ENCODE results near the gene MYBPC3. TPM values are rescaled to one million over a fixed set of nuclear protein-coding genes. Genes with fewer than 3 reads are reported as not detected.

MYBPC3 gene
- polyA plus RNA-seq, 1 experiment: not detected

- H3K36me3 ChIP-seq (ENCODE audit: control insufficient read depth, insufficient read depth, low read length): peaks cover 15% of the 10 kb centered on the region
- ChIA-PET POLR2A (no interaction called here), CTCF (interaction anchor here (1.1 to 1.5 kb wide), 3 partner anchors 15 to 49 kb away, joined by 4 to 5 read pairs (median 4); no protein-coding TSS in a partner anchor)
- no peak for DNase-seq (ENCODE audit: low read depth)
- H3K4me3 ChIP-seq (ENCODE audit: low read depth, low read length): no peak overlapping the region
- no peak for TF ChIP-seq CTCF (IDR thresholded peaks at IDR 0.05; ENCODE audit: insufficient read depth, low read depth, low read length)
- H3K27me3 ChIP-seq (ENCODE audit: control insufficient read depth, insufficient read depth, low read length): no peaks in the 10 kb centered on the region
Measured at GRCh38 chr11:47305734-47306483, 46.6 kb downstream of the MYBPC3 start.

GRCh38 chr11:47302853-47303252, 49.6 kb downstream of the MYBPC3 start:
- Histone ChIP-seq H3K27me3 (ENCODE audit: control insufficient read depth, insufficient read depth, low read length) (no peaks in the 10 kb centered on the region), H3K4me3 (ENCODE audit: low read depth, low read length) (no peak overlapping the region), H3K36me3 (ENCODE audit: control insufficient read depth, insufficient read depth, low read length) (peaks cover 15% of the 10 kb centered on the region)
- ChIA-PET CTCF (no interaction called here), POLR2A (no interaction called here)
- TF ChIP-seq CTCF (IDR thresholded peaks at IDR 0.05; ENCODE audit: insufficient read depth, low read depth, low read length): no peak
- DNase-seq (ENCODE audit: low read depth): no peak

GRCh38 chr11:47299078-47299477, 53.4 kb downstream of the MYBPC3 start:
- TF ChIP-seq CTCF (IDR thresholded peaks at IDR 0.05; ENCODE audit: insufficient read depth, low read depth, low read length): no peak
- Histone ChIP-seq H3K4me3 (ENCODE audit: low read depth, low read length) (no peak overlapping the region), H3K27me3 (ENCODE audit: control insufficient read depth, insufficient read depth, low read length) (no peaks in the 10 kb centered on the region), H3K36me3 (ENCODE audit: control insufficient read depth, insufficient read depth, low read length) (peaks cover 12% of the 10 kb centered on the region)
- POLR2A ChIA-PET: no interaction called here
- CTCF ChIA-PET: interaction anchor here (0.9 kb wide), 1 partner anchor 18 kb away, joined by 3 read pairs; no protein-coding TSS in a partner anchor
- no peak for DNase-seq (ENCODE audit: low read depth)

GRCh38 chr11:47296045-47296444, 56.5 kb downstream of the MYBPC3 start:
- no peak for TF ChIP-seq CTCF (IDR thresholded peaks at IDR 0.05; ENCODE audit: insufficient read depth, low read depth, low read length)
- POLR2A ChIA-PET: interaction anchor here (0.6 kb wide), 1 partner anchor 72 kb away, joined by 3 read pairs; no protein-coding TSS in a partner anchor
- no peak overlapping the region for H3K4me3 ChIP-seq (ENCODE audit: low read depth, low read length)
- CTCF ChIA-PET: interaction anchor here (0.6 kb wide), 2 partner anchors 25 to 342 kb away, joined by 3 read pairs; no protein-coding TSS in a partner anchor
- no peak for DNase-seq (ENCODE audit: low read depth)
- H3K27me3 ChIP-seq (ENCODE audit: control insufficient read depth, insufficient read depth, low read length): no peaks in the 10 kb centered on the region
- H3K36me3 ChIP-seq (ENCODE audit: control insufficient read depth, insufficient read depth, low read length): peaks cover 26% of the 10 kb centered on the region

GRCh38 chr11:47295385-47295784, 57.1 kb downstream of the MYBPC3 start:
- no peaks in the 10 kb centered on the region for H3K27me3 ChIP-seq (ENCODE audit: control insufficient read depth, insufficient read depth, low read length)
- H3K4me3 ChIP-seq (ENCODE audit: low read depth, low read length): no peak overlapping the region
- DNase-seq (ENCODE audit: low read depth): no peak
- ChIA-PET CTCF (no interaction called here), POLR2A (no interaction called here)
- H3K36me3 ChIP-seq (ENCODE audit: control insufficient read depth, insufficient read depth, low read length): peaks cover 26% of the 10 kb centered on the region
- TF ChIP-seq CTCF (IDR thresholded peaks at IDR 0.05; ENCODE audit: insufficient read depth, low read depth, low read length): no peak

Measured in BJ (cell line).